GM20431 (cell line): ENCODE measurements around the gene NUP35.

ENCODE experiments used
- in situ Hi-C: fragments of 300-500 bp; cut with MseI, MboI; formaldehyde crosslinking; loops from one replicate; pipeline ENCODE4 v1.15.0; 2020; ENCODE audit warnings: low sequenced_read_pairs; ENCODE audit not compliant: unreplicated experiment

Gene NUP35

GRCh38 chr2:183124222-183124956 is at the start of gene NUP35:
Gene NUP35, plus strand, starts transcription at chr2:183124443. Its CDS starts 15 bp downstream, at chr2:183124458.
- in situ Hi-C loops: no loop called here

GRCh38 chr2:183078163-183078463 is 46.1 kb upstream of the NUP35 start:
- in situ Hi-C loops: no loop called here

GRCh38 chr2:183078464-183079138 is 45.6 kb upstream of the NUP35 start, which contains the start of gene DUSP19:
Gene DUSP19, plus strand, starts transcription at chr2:183078747. Its CDS starts 187 bp downstream, at chr2:183078934.
- in situ Hi-C loops: no loop called here

- in situ Hi-C loops: no loop called here
Observed at GRCh38 chr2:183079139-183079775, 45.0 kb upstream of the NUP35 start.

GRCh38 chr2:183081911-183082310 is 42.3 kb upstream of the NUP35 start:
- in situ Hi-C loops: no loop called here

- in situ Hi-C loops: no loop called here
Observed at GRCh38 chr2:183088061-183088460, 36.2 kb upstream of the NUP35 start.

GRCh38 chr2:183089192-183089851 is 34.9 kb upstream of the NUP35 start:
- in situ Hi-C loops: no loop called here

- in situ Hi-C loops: no loop called here
Observed at GRCh38 chr2:183091318-183091953, 32.8 kb upstream of the NUP35 start.

GRCh38 chr2:183091954-183092345 is 32.3 kb upstream of the NUP35 start:
- in situ Hi-C loops: no loop called here

- in situ Hi-C loops: no loop called here
Observed at GRCh38 chr2:183093857-183094657, 30.2 kb upstream of the NUP35 start.

GRCh38 chr2:183105402-183106134 is 18.7 kb upstream of the NUP35 start:
- in situ Hi-C loops: no loop called here

GRCh38 chr2:183112577-183112976 is 11.7 kb upstream of the NUP35 start:
- in situ Hi-C loops: no loop called here

- in situ Hi-C loops: no loop called here
Observed at GRCh38 chr2:183113630-183114029, 10.6 kb upstream of the NUP35 start.

- in situ Hi-C loops: no loop called here
Observed at GRCh38 chr2:183117226-183117625, 7.0 kb upstream of the NUP35 start.

- in situ Hi-C loops: no loop called here
Observed at GRCh38 chr2:183123117-183123958, 905 bp upstream of the NUP35 start.

GRCh38 chr2:183123959-183124221 is 353 bp upstream of the NUP35 start:
- in situ Hi-C loops: no loop called here

- in situ Hi-C loops: no loop called here
Observed at GRCh38 chr2:183124957-183125255, 663 bp downstream of the NUP35 start.

- in situ Hi-C loops: no loop called here
Observed at GRCh38 chr2:183125659-183126341, 1.6 kb downstream of the NUP35 start.
